Activated CD4-positive, alpha-beta T cell treated with anti-CD3 and anti-CD28 coated beads for 36 hours (primary cell): ENCODE measurements around the gene PCYT2. TPM values are rescaled to one million over a fixed set of nuclear protein-coding genes. Genes with fewer than 3 reads are reported as not detected.

ENCODE experiments used
- ATAC-seq: fragments of 200-7000 bp; cut with Tn5 transposase; one replicate; pipeline ENCODE4 v1.10.0; 2021; ENCODE audit warnings: mild to moderate bottlenecking, moderate library complexity
- CTCF ChIA-PET: fragments of 350-600 bp; sonication (Branson Sonifier 250); formaldehyde crosslinking; loops from one replicate; lab custom pipeline; 2021; ENCODE audit warnings: antibody characterized with exemption; lab: Charles Lee
- POLR2A ChIA-PET: fragments of 350-600 bp; sonication (Branson Sonifier 250); formaldehyde crosslinking; loops from one replicate; lab custom pipeline; 2021; ENCODE audit warnings: antibody characterized with exemption, inconsistent platforms; lab: Charles Lee
- DNase-seq: peaks from one replicate; pipeline ENCODE4 v3.0.0-alpha.2; 2020
- H3K27ac Mint-ChIP-seq: one replicate; pipeline ENCODE4 v1.8.0; 2021; ENCODE audit warnings: mixed read lengths
- H3K27me3 Mint-ChIP-seq: one replicate; pipeline ENCODE4 v1.8.0; 2021; ENCODE audit warnings: mixed read lengths
- H3K36me3 Mint-ChIP-seq: one replicate; pipeline ENCODE4 v1.8.0; 2021; ENCODE audit warnings: low read depth, mixed read lengths
- H3K4me1 Mint-ChIP-seq: one replicate; pipeline ENCODE4 v1.8.0; 2021; ENCODE audit warnings: mixed read lengths
- H3K4me3 Mint-ChIP-seq: one replicate; pipeline ENCODE4 v1.8.0; 2021; ENCODE audit warnings: mild to moderate bottlenecking, moderate library complexity, mixed read lengths
- H3K9me3 Mint-ChIP-seq: one replicate; pipeline ENCODE4 v1.8.0; 2021; ENCODE audit warnings: low read depth, mixed read lengths
- intact Hi-C, 2 experiments: fragments of 100-400 bp; cut with DNase I in 1 of 2; cut with micrococcal nuclease in 1 of 2; formaldehyde crosslinking; loops; one replicate each; pipeline versions ENCODE4 v1.14.2 to v1.15.1; 2022 to 2024; cut with DNase I, micrococcal nuclease
- total RNA-seq, 2 experiments: library from RNA; stranded (reverse); gene quantifications; one replicate each; pipeline ENCODE4 v1.2.3, GENCODE V29; 2021

The PCYT2 gene
- total RNA-seq, 2 experiments from 2014 or later: 19.7 to 24.0 TPM

DNA sequence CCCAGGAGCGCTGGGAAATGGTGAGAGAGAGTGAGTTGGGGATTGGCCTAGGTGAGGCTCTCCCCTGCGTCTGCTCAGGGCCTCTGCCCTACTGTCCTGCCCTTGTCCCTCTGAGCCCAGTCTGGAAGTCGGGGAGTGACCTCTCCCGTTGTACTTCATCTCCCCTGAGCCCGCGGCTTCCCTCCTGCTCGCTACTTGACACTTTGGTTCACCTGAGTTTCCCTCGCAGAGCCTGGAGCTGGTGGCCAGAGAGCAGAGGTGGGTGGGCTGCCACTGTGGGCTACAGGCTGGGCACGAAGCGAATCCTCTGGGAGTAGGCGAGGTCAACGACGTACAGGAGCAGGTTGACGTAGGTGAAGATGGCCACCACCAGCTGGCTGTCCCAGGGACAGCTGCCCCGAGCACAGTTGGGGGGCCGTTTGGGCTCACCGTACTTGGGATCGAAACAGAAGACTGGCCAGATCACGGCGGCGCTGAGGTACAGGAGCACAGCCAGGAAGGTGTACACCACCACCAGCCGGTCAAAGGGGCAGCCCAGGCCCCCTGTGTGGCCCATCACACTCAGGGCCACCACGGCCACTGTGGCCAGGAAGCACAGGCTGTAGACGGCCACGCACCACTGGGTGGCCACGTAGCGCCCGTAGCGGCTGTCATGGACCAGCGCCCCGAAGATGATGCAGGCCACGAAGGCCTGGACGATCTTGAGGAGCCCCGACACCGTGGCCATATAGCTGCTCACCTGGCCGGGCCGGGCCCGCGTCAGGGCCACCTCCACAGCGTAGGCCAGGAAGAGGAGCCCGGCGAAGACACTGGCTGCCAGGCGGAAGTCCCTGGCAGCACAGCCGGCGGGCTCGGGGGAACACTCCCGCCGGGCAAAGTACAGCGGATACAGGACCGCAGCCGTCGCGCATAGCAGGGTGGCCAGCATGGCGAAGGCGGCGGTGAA, 29.6 kb upstream of the PCYT2 start:
- Mint-ChIP-seq H3K27ac (no peak overlapping the region), H3K36me3 (peaks cover 2% of the 10 kb centered on the region), H3K9me3 (no peaks in the 10 kb centered on the region), H3K4me3 (no peak overlapping the region), H3K27me3 (peaks cover 5% of the 10 kb centered on the region), H3K4me1 (peaks cover 7% of the 10 kb centered on the region)
- intact Hi-C loops: no loop called here
- ChIA-PET CTCF (interaction anchor here (1.0 kb wide), 1 partner anchor 100 kb away, joined by 3 read pairs; no protein-coding TSS in a partner anchor), POLR2A (interaction anchor here (0.6 kb wide), 1 partner anchor 82 kb away, joined by 3 read pairs; the partner anchor contains the start of gene LRRC45)
- no peak for DNase-seq
- ATAC-seq: no peak

DNA sequence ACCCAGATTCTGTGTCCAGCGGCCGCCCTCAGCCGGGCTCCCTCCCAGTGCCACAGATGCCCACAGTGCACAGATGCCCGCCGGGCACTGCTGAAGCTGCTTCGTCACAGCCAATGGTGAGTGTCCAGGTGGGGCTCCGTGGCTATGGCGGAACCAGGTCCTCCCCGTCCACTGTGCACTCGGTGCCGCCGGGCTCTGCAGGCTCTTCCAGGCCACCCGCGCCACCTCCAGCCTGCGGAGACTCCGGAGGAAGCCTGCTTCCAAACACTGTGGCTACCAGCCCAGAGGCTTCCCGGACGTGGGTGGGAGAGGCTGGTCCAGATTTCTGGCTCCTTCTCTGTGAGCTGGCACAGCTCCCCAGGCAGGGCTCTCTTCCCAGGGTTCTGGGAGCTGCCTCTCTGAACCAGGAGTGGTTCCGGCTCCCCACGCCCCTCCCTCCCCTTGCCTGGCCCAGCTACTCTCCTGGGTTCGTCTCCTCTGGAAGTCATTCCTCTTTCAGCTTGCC, 28.7 kb upstream of the PCYT2 start:
- Mint-ChIP-seq H3K4me1 (peaks cover 10% of the 10 kb centered on the region), H3K27ac (no peak overlapping the region), H3K36me3 (peaks cover 10% of the 10 kb centered on the region), H3K9me3 (no peaks in the 10 kb centered on the region), H3K27me3 (peaks cover 5% of the 10 kb centered on the region), H3K4me3 (no peak overlapping the region)
- no peak for ATAC-seq
- ChIA-PET POLR2A (no interaction called here), CTCF (interaction anchor here (0.6 to 1.0 kb wide), 2 partner anchors 12 to 101 kb away, joined by 3 read pairs; no protein-coding TSS in a partner anchor)
- no peak for DNase-seq
- intact Hi-C loops: loop anchor here in 1 of 2 experiments (5.0 kb wide), 1 partner anchor 108 kb away; the partner anchor contains the start of gene MCRIP1

DNA sequence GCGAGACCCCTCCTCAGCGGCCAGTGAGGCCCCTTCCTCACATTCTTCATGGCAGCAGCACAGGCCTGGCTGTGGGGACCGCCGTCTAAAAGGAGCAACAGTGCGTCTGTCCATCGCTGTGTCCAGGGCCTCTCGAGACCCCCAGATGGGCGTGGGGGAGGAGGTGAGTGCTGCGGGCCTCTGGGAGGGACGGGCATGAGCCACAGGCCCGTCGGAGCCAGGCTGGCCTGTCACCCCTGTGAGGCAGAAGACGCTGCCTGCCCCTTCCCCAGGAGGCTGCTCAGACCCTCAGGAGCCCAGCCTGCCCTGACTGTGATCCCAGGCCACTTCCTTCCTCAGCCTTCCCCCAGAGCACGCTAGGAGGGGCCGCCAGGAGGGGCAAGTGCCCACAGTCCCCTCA, 28.0 kb upstream of the PCYT2 start:
- H3K9me3 Mint-ChIP-seq: no peaks in the 10 kb centered on the region
- POLR2A ChIA-PET: interaction anchor here (1.0 kb wide), 1 partner anchor 9 kb away, joined by 3 read pairs; no protein-coding TSS in a partner anchor
- CTCF ChIA-PET: no interaction called here
- ATAC-seq: no peak
- DNase-seq: no peak
- intact Hi-C loops: loop anchor here in 1 of 2 experiments (5.0 kb wide), 1 partner anchor 107 kb away; the partner anchor contains the start of gene MCRIP1
- H3K4me3 Mint-ChIP-seq: no peak overlapping the region
- H3K36me3 Mint-ChIP-seq: peaks cover 12% of the 10 kb centered on the region
- H3K27me3 Mint-ChIP-seq: peaks cover 5% of the 10 kb centered on the region
- no peak overlapping the region for H3K27ac Mint-ChIP-seq
- H3K4me1 Mint-ChIP-seq: peaks cover 10% of the 10 kb centered on the region

DNA sequence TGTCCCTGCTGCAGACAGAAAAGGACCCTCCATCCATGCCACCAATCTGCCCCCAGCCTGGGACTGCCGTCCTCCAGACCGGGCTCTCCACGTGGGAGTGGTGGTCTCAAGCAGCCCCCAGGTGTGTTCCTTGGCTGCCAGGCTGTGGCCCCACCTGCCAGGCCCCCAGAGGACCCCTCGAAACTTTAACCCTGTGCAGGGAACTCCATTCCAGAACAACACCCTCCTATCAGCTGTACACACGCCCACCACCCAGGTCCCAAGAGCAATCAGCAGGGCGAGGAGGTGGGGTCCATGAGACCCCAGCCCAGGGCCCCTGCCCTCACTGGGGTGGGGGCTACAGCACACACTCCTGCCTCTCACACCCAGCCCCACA, 24.5 kb upstream of the PCYT2 start:
- ChIA-PET POLR2A (interaction anchor here (0.6 to 0.9 kb wide), 2 partner anchors 8 to 12 kb away, joined by 4 read pairs; partner anchors contain the start of gene MAFG), CTCF (no interaction called here)
- H3K4me3 Mint-ChIP-seq: peak overlapping the region; percentile 85
- no peak for DNase-seq
- H3K4me1 Mint-ChIP-seq: peaks cover 14% of the 10 kb centered on the region
- ATAC-seq: no peak
- no peaks in the 10 kb centered on the region for H3K9me3 Mint-ChIP-seq
- H3K27me3 Mint-ChIP-seq: peaks cover 3% of the 10 kb centered on the region
- peak overlapping the region; percentile 55 for H3K27ac Mint-ChIP-seq
- intact Hi-C loops: loop anchor here in 1 of 2 experiments (5.0 kb wide), 1 partner anchor 103 kb away; the partner anchor contains the start of gene MCRIP1
- peaks cover 21% of the 10 kb centered on the region for H3K36me3 Mint-ChIP-seq

DNA sequence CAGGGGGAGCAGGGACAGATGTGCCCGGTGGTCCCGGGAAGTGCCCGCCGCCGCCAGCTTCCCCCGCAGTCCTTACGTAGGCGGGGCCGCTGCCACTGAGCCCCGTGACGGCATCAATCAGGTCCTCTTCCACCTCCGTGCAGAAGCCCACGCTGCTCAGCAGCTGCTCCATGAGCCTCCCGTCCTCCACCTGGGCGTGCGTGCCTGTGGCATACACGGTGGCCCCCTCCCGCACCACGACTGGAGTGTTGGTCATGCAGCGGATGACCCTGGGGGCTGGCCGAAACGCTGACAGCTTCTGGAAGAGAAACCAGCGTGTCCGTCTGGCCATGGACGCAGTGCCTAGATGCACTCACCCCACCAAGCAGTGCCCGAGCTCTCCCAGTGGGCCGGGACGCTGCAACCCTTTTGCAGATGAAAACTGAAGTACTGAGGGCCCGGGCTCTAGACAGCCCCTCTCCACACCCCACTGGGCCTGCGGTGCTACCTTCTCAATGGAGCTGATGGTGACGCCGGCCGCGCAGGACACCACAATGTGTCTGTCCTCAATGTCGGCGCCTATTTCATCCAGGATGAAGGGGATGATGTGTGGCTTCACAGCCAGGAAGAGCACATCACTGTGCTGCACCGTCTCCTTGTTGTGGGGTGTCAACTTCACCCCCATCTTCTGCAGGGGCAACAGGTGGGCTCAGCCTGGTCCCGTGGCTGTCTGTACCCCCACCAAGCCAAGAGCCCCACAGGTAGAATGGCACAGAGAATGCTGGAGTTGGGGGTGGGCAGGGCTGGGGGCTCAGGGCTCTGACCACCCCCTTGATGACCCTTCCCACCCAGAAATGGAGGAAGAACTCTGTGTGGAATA, 23.9 kb upstream of the PCYT2 start:
- Mint-ChIP-seq H3K27me3 (no peaks in the 10 kb centered on the region), H3K9me3 (no peaks in the 10 kb centered on the region), H3K4me3 (peak overlapping the region; percentile 85), H3K27ac (no peak overlapping the region), H3K4me1 (peaks cover 14% of the 10 kb centered on the region), H3K36me3 (peaks cover 22% of the 10 kb centered on the region)
- intact Hi-C loops: loop anchor here in 1 of 2 experiments (5.0 kb wide), 1 partner anchor 103 kb away; the partner anchor contains the start of gene MCRIP1
- ChIA-PET POLR2A (interaction anchor here (0.6 kb wide), 1 partner anchor 12 kb away, joined by 4 read pairs; no protein-coding TSS in a partner anchor), CTCF (no interaction called here)
- DNase-seq (no peak), ATAC-seq (no peak)

DNA sequence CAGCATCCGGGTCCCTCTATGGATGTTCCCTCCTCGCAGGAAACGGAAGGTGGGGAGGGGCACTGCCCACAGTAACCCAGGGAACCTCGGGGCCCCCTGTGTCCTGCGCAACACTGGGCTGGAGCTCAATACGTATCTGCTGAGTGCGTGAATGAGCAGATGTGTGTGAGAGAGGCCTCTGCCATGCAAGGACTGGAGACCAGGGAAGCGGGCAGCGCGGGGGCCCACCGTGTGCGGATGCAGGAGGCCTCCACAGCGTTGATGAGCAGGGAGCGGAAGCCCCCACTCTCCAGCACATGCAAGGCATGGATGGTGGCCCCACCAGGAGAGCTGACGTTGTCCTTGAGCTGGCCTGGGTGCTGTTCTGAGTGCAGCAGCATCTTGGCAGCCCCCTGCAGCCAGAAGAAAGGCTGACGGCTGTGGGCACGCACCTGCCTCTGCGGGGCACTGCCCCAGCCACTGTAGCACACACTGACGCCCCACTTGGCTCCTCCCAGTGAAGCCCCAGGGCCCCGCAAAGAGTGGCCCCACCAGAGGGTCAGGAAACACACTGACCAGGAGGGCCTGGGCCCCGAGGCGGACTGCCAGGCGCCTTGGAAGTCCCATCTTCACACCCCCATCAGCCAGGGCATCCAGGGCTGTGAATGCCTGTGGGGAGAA, 23.0 kb upstream of the PCYT2 start:
- Mint-ChIP-seq H3K4me3 (no peak overlapping the region), H3K27ac (no peak overlapping the region), H3K36me3 (peaks cover 24% of the 10 kb centered on the region), H3K27me3 (no peaks in the 10 kb centered on the region), H3K4me1 (peaks cover 14% of the 10 kb centered on the region), H3K9me3 (no peaks in the 10 kb centered on the region)
- intact Hi-C loops: no loop called here
- ChIA-PET POLR2A (no interaction called here), CTCF (interaction anchor here (1.5 kb wide), 1 partner anchor 25 kb away, joined by 3 read pairs; no protein-coding TSS in a partner anchor)
- DNase-seq (no peak), ATAC-seq (no peak)

DNA sequence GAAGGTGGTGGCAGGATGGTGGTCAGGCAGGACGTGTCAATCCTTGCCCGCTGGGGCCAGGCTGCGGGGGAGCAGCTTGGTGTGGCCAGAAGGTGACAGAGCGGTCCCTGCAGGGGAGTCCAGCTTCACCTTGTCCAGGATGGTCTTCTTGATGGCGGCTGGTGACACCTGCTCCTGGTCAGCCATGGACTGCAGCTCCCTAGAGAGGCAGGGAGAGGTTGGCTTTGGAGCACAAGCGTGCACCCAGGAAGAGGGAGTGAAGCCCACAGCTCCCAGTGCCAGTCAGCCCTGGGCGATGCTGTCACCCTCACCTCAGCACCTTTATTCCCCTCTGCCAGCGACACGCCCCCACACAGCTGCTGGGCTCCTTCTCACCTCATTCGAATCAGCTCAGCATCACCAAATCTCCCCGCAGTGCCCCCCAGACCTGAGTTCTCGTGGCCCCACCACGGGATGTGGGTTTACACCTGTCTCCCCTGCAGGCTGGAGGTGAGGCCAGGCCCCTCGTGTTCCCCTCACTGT, 22.0 kb upstream of the PCYT2 start:
- DNase-seq: no peak
- CTCF ChIA-PET: interaction anchor here (0.7 to 1.5 kb wide), 2 partner anchors 26 to 59 kb away, joined by 3 read pairs; no protein-coding TSS in a partner anchor
- Mint-ChIP-seq H3K36me3 (peaks cover 24% of the 10 kb centered on the region), H3K27ac (no peak overlapping the region), H3K27me3 (peaks cover 2% of the 10 kb centered on the region), H3K4me1 (peaks cover 16% of the 10 kb centered on the region), H3K9me3 (no peaks in the 10 kb centered on the region), H3K4me3 (no peak overlapping the region)
- intact Hi-C loops: no loop called here
- POLR2A ChIA-PET: no interaction called here
- no peak for ATAC-seq

DNA sequence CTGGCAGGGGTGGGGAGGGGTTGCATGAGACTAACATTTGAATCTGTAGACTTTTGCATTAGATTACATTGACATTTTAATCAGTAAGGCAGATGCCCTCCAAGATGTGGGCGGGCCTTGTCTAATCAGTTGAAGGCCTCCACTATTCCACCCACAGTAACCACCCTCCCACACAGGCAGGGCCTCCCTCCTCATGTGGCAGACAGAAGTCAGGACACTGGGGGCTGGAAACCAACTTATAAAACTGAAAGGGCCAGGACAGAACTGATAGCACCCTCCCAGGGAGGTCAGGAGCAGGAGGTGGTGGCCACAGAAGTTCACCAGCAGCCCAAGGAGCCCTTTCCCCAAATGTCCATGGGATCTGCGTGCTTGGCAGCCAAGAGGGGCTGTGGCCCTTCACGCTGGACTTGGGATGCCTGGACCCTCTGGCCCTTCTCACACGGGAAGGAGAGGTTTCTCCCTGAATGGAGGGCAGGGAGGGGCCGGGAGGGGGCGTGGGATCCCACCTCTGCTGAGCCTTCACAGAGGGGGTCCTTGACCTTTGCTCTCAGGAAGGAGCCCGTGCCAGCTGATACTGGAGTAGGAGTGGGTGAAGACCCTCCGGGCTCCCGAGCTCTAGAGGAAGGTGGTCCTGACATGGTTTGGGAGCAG, 21.3 kb upstream of the PCYT2 start:
- Mint-ChIP-seq H3K4me3 (no peak overlapping the region), H3K27me3 (peaks cover 2% of the 10 kb centered on the region), H3K9me3 (no peaks in the 10 kb centered on the region), H3K27ac (no peak overlapping the region), H3K36me3 (peaks cover 24% of the 10 kb centered on the region), H3K4me1 (peaks cover 11% of the 10 kb centered on the region)
- ChIA-PET CTCF (no interaction called here), POLR2A (no interaction called here)
- ATAC-seq: no peak
- no peak for DNase-seq
- intact Hi-C loops: no loop called here

DNA sequence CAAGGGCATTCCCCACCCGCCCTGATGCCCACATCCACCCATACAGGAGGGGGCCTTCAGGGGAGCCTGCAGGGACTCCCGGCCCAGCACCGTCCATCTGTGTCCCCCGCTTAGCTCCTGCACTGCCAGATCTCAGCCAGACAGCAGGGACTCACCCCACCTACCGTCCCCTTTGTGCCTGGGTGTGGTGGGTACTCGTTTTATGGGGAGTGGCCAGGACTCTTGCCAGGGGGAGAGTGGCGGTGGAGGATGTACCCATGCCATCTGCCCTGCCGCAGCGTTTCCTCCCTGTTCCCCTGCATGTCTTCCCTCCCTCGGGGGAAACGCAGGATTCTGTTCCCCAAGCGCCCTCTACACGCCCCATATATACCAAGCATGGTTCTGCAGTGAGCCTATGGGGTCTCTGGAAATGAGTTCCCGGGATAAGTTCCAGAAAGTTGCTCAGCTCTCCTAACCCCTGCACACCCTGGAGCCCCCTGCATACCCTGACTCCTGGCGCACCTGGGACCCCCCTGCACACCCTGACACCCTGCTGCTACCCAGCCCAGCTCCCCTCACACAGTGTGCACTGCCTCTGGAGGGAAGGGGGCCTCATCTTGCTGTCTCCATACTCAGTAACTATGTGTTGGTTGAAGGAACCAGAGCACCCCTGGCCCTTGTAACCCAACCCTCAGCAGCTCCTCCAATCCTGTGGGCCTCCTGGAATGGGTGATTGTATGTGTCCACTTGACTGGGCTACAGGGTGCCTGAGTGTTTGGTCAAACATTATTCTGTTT, 20.5 kb upstream of the PCYT2 start:
- intact Hi-C loops: no loop called here
- Mint-ChIP-seq H3K4me3 (no peak overlapping the region), H3K27ac (no peak overlapping the region), H3K4me1 (peaks cover 11% of the 10 kb centered on the region), H3K27me3 (peaks cover 2% of the 10 kb centered on the region), H3K9me3 (no peaks in the 10 kb centered on the region), H3K36me3 (peaks cover 24% of the 10 kb centered on the region)
- no peak for DNase-seq
- ChIA-PET CTCF (no interaction called here), POLR2A (no interaction called here)
- ATAC-seq: no peak
